Epithelial cell of esophagus (primary cell): ENCODE data around the gene SNX13.

ENCODE experiments used
- DNase-seq: peaks from one replicate; pipeline ENCODE4 v3.0.0; 2010; ENCODE audit warnings: low read depth
- H3K4me3 ChIP-seq: 2 replicates; pipeline ENCODE4 v1.5.1; 2011; ENCODE audit warnings: mild to moderate bottlenecking, low read length, control low read depth
- TF ChIP-seq, protein P1 (sequence below): IDR thresholded peaks from 2 replicates; pipeline ENCODE4 v1.5.1; 2011; ENCODE audit warnings: low read depth, mild to moderate bottlenecking, low read length, control low read depth, inconsistent platforms; ENCODE audit not compliant: insufficient read depth; ENCODE audit errors: missing control alignments

The SNX13 gene

DNA sequence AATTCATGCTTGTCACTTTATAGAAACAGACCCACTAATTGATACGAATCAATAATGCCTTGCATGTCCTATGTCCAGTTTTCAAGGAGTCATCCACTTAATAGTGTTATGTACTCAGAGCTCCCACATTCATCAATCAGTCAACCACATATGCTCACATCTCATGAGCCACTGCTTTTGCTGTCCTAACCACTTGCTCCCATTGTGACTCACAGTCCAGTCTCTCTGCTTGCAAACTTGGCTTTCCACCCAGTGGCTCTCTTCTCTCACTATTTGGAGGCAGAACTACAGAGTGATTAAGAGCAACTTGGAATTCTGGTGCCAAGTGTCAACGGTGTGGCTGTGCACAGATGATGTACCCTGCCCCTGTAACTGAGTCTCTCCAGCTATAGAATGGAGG, 166.0 kb downstream of the SNX13 start:
- DNase-seq = peak; percentile 79
- H3K4me3 ChIP-seq = no peak overlapping the region
- TF ChIP-seq, protein P1, sequence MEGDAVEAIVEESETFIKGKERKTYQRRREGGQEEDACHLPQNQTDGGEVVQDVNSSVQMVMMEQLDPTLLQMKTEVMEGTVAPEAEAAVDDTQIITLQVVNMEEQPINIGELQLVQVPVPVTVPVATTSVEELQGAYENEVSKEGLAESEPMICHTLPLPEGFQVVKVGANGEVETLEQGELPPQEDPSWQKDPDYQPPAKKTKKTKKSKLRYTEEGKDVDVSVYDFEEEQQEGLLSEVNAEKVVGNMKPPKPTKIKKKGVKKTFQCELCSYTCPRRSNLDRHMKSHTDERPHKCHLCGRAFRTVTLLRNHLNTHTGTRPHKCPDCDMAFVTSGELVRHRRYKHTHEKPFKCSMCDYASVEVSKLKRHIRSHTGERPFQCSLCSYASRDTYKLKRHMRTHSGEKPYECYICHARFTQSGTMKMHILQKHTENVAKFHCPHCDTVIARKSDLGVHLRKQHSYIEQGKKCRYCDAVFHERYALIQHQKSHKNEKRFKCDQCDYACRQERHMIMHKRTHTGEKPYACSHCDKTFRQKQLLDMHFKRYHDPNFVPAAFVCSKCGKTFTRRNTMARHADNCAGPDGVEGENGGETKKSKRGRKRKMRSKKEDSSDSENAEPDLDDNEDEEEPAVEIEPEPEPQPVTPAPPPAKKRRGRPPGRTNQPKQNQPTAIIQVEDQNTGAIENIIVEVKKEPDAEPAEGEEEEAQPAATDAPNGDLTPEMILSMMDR = peak; percentile 3

DNA sequence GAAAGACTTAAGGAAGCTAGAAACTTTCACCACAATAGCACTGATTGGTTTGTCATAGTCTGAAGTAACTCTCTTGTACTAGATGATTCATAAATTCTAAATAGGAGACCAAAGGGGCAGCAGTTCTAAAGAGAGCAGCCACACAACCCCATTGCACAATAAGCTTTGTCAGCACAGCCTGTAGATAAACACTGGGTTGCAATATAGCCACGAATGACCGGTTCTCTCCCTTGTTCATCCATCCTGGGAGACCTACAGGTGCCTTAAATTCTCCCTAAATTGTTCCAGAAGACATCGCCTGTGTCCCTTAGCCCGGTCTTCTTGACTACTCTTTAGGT, 167.0 kb downstream of the SNX13 start:
- peak; percentile 95 for DNase-seq
- TF ChIP-seq, protein P1 = no peak
- no peak overlapping the region for H3K4me3 ChIP-seq

DNA sequence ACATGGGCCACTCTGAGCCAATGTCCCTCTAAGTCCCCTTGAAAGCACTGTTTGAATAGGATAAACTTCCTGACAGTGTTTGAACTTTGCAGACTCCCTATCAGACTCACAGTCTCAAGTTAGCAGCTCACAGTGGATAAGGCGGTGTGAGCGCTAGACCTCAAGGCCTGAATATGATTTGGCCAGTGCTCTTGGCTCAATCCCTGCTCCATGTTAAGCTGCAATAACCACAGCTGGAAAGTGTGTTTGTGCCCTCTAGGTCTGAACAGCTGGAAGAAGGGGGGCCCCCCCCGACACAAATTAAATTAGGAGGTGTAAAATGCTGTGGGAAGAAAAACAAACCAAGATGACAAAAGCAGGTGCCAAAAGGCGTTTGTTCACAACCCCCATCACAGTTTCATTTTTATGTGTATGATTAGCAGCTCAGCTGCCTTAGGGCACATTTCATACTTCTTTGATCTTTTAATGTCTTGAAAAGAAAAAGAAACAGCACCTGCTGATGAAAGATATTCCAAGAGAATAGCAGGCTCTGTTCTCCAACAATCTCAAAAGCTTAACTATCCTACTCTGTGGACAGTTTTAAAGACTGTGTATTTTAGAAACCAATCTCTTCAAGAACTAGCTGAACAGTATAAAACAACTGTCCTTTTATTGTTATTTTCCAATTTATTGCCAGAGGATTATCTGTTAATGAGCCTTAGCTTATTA, 167.6 kb downstream of the SNX13 start:
- DNase-seq = no peak
- TF ChIP-seq, protein P1 = no peak
- no peak overlapping the region for H3K4me3 ChIP-seq

DNA sequence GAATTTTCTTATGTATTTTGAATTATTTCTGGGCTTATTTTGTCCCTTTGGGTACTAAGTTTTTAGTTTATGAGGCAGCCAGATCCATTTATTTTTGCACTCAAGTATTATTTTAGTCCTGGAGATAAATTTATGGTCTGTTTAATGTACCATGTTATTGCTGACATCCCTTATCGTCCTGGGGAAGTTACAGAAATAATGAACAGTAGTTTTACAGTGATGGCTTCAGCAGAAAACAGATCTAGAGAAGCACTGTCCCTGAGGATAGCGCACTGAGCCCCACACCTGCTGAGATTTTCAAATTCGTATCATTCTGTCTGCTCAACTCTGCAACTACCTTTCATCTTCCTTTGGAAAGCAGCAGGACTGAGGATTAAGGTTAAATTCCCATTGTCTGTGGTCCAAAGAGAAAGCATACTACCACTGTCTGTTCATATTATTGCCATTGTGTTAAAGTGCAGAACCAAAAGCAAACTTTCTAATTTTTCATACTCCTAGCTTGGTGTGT, 168.3 kb downstream of the SNX13 start:
- no peak overlapping the region for H3K4me3 ChIP-seq

DNA sequence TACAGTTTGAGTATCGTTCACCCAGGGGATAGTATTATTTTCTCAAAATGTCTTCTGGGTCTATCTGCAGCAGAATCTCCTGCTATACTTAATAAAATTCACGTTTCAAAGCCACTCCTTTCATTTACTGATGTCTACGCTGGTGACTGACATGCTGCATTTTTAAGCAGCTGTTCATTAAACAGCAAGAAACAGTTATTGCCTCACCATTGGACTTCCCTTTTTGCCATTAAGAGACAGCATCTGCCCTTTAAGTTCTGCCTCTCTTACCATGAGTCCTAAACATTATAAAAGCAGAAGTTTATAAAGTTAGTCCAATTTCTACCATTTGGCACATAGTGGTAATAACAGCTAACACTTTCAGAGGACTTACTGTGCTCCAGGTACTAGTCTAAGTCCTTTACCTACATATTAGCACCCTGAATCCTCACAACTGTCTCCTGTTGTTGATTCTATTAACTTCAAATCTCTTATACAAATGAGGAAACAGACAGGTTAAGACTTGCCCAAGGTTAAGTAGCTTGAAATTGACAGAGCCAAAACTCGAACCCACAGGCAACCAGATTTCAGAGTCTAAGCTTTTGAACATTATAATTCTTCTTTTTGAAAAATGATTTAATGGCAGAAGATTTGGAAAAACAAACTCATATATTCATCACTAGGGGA, 169.5 kb downstream of the SNX13 start:
- TF ChIP-seq, protein P1 = no peak
- peak; percentile 71 for DNase-seq
- no peak overlapping the region for H3K4me3 ChIP-seq

More for the DNA sequence above, 168.3 kb downstream of the SNX13 start:
- TF ChIP-seq, protein P1 = no peak
- no peak for DNase-seq

DNA sequence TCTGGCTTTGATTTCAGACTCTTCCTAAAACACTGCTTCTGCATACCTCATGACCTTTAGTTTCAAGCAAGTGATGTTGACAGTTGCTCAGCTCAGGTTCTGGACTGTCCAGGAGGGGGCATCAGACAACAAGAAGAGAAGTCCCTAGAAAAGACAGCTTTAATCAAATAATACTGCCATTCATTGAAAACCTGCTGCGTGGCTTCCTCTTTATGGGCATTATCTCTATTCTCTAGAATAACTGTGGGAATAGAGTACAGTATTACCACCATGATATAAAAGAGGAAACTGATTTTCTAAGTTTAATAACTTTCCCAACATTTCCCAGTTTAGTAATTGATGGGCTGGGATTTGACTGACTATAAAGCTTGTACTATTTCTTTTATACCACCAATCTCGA, 170.4 kb downstream of the SNX13 start:
- no peak overlapping the region for H3K4me3 ChIP-seq
- DNase-seq = peak; percentile 76
- TF ChIP-seq, protein P1 = peak; percentile 91
